ENCODE data around the gene EVC2.

DNA sequence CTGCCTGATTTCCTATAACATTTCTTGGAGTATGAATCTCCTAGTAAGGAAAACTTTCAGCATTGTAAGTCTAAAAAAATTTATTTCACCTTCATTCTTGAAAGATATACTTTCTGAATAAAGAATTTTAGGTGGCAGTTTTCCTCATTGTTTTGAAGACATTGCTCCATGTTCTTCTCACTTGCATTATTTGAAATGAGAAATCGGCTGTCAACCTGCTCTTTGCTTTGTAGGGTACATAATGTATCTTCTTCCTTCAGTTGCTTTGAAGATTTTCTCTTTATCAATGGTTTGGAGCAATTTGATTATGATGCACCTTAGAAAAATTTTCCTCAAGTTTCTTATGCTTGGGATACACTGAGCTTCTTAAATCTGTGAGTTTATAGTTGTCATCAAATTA, 120.3 kb downstream of the EVC2 start:
- no peak for TF ChIP-seq CTCF (IDR thresholded peaks at IDR 0.05)
- TF ChIP-seq REST (IDR thresholded peaks at IDR 0.05; ENCODE audit: insufficient read depth in 1 of 2, low read depth in 2 of 2, low read length in 1 of 2) = no peak
- no peak for TF ChIP-seq POLR2AphosphoS5 (IDR thresholded peaks at IDR 0.05; ENCODE audit: low read depth, low read length)
